IPS-18c (cell line): ENCODE results near the gene LRRC61.
"Not testable (repeated sequence)": the region's sequence is repeated elsewhere in the genome, so short reads cannot be mapped to it uniquely, and the experiment has no call there.

Experiments
- H3K4me3 ChIP-seq: 2 replicates; pipeline ENCODE4 v1.7.0; 2013; ENCODE audit warnings: low read depth, mild to moderate bottlenecking, low read length, moderate library complexity; ENCODE audit not compliant: insufficient read depth
- H3K9me3 ChIP-seq: one replicate; pipeline ENCODE4 v1.6.1; 2013; ENCODE audit warnings: mild to moderate bottlenecking, low read length, moderate library complexity; ENCODE audit not compliant: control insufficient read depth, insufficient read depth

Gene LRRC61

GRCh38 chr7:150322833-150323681, at the start of gene LRRC61, which contains the start of gene ACTR3C:
LRRC61 (plus strand) TSS chr7:150323355; CDS start chr7:150336862, 13,507 bp downstream.
ACTR3C (minus strand) TSS chr7:150323545; CDS start chr7:150295296, 28,249 bp downstream.
- peak within 1 kb of the TSS; percentile 71 for H3K4me3 ChIP-seq
- no peaks in the 10 kb centered on the region for H3K9me3 ChIP-seq

GRCh38 chr7:150276132-150276695, 46.9 kb upstream of the LRRC61 start:
- H3K4me3 ChIP-seq, H3K9me3 ChIP-seq: not testable (repeated sequence)

- H3K9me3 ChIP-seq, H3K4me3 ChIP-seq: not testable (repeated sequence)
These were observed 44.8 kb upstream of the LRRC61 start for GRCh38 chr7:150278383-150278782.

GRCh38 chr7:150281681-150282403, 41.3 kb upstream of the LRRC61 start:
- H3K4me3 ChIP-seq, H3K9me3 ChIP-seq: not testable (repeated sequence)

- not testable (repeated sequence) for H3K4me3 ChIP-seq, H3K9me3 ChIP-seq
These were observed 40.0 kb upstream of the LRRC61 start for GRCh38 chr7:150283111-150283510.

GRCh38 chr7:150283608-150284007, 39.5 kb upstream of the LRRC61 start:
- H3K9me3 ChIP-seq, H3K4me3 ChIP-seq: not testable (repeated sequence)

GRCh38 chr7:150285849-150286754, 37.1 kb upstream of the LRRC61 start:
- not testable (repeated sequence) for H3K9me3 ChIP-seq, H3K4me3 ChIP-seq

GRCh38 chr7:150287815-150288214, 35.3 kb upstream of the LRRC61 start:
- not testable (repeated sequence) for H3K4me3 ChIP-seq

GRCh38 chr7:150288816-150289215, 34.3 kb upstream of the LRRC61 start:
- not testable (repeated sequence) for H3K4me3 ChIP-seq, H3K9me3 ChIP-seq

More at GRCh38 chr7:150287815-150288214, 35.3 kb upstream of the LRRC61 start:
- not testable (repeated sequence) for H3K9me3 ChIP-seq

GRCh38 chr7:150290317-150290716, 32.8 kb upstream of the LRRC61 start:
- H3K4me3 ChIP-seq, H3K9me3 ChIP-seq: not testable (repeated sequence)

- H3K4me3 ChIP-seq, H3K9me3 ChIP-seq: not testable (repeated sequence)
These were observed 28.1 kb upstream of the LRRC61 start for GRCh38 chr7:150295027-150295426.

GRCh38 chr7:150295614-150296013, 27.5 kb upstream of the LRRC61 start:
- H3K9me3 ChIP-seq, H3K4me3 ChIP-seq: not testable (repeated sequence)

GRCh38 chr7:150296802-150297201, 26.4 kb upstream of the LRRC61 start:
- H3K4me3 ChIP-seq, H3K9me3 ChIP-seq: not testable (repeated sequence)

- not testable (repeated sequence) for H3K9me3 ChIP-seq, H3K4me3 ChIP-seq
These were observed 25.2 kb upstream of the LRRC61 start for GRCh38 chr7:150297978-150298377.

- H3K4me3 ChIP-seq, H3K9me3 ChIP-seq: not testable (repeated sequence)
These were observed 20.2 kb upstream of the LRRC61 start for GRCh38 chr7:150302908-150303310.

GRCh38 chr7:150304499-150305258, 18.5 kb upstream of the LRRC61 start:
- not testable (repeated sequence) for H3K9me3 ChIP-seq, H3K4me3 ChIP-seq
